GM19324 (cell line): ENCODE measurements around the gene MFAP3L.

Experiments
- ATAC-seq: cut with Tn5 transposase; IDR thresholded peaks from one replicate; pipeline ENCODE4 v1.9.1; 2021; ENCODE audit warnings: mild to moderate bottlenecking, moderate library complexity; ENCODE audit not compliant: unreplicated experiment, low FRiP score

The MFAP3L gene

DNA sequence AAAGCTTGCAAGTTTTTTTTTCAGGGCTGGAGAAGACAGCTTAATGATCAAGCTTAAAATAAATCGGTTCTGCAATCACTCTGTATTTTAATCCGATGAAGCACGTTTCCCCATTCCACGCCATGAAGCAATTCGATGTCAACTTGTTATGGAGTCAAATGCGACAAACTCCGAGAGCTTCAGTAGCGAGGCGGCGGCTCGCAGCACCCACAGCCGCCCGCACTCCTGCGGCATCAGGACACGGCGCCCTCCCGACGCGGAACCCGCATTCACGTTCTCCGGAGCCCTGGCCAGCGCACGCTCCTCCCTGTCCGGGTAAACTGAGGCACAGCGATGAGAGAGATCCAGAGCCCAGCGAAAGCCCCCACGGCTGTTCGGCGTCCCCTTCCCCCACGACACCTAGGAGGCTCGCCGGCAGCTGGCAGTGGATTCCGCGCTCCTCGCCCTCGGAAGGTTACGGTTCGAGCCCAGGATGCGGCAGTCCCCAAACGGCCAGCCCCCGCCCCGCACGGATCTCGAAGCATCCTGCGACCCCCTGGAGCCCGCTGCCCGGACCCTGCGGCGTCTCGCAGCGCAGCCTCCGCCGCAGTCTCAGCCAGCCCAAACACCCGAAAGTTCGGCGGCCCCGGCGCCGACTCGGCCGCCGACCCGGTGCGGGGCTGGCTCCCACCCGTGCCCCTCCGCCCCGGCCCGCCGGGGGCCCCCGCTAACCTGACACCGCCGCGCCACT lies 507 bp downstream of the MFAP3L start:
- no peak for ATAC-seq

DNA sequence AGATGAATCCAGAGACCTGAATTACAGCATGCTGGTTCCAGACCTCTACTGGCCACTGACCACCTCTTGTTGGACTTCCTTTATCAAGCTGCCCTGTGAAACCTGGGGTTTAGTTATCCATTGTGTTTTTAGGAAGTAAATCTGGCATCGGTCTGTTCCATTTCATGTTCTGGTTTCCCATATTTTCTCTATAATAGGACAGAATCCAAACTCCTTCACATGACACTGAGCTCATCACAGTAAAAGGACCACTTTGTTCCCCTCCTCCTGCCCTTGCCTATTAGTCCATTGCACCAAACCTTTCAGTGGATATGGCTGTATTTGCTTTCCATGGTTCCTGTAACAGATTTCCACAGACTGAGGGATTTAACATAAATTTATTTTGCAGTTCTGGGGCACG lies 4.0 kb downstream of the MFAP3L start:
- no peak for ATAC-seq

DNA sequence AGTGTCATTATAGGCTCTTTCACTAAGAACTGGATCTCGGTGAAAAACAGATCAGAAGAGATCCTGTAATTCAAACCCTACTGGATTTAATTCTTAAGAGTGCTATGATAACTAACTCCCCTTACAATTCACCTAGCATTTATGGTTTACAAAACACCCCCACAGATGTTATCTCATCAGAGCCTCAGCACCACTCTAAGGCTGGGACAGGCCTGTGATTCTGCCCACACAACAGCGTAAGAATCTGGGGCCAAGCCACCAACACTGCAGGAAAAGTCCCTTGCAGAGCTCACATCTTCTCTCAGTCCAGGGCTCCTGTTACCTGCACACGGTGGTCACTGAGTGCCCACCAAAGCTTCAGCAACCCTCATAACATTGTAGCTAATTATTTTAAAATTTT lies 8.9 kb downstream of the MFAP3L start:
- no peak for ATAC-seq

DNA sequence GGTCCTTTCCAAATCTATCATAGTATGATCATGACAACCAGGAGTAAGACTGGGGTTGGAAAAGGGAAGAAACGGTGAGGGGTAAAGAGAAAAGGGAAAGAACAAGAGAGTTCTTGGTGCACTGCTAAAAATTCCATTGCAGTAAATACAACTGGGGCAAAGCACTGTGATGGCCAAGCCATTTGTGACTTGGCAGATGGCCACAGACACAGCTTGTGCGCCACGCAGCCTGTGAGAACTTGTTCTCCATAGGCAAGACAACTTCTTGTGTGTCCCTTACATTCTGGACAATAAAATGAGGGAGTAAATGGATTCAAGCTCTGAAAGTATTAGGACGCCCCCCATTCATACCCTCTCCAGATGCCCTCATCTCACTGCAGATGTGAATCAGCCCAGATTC lies 10.9 kb downstream of the MFAP3L start:
- ATAC-seq = no peak

DNA sequence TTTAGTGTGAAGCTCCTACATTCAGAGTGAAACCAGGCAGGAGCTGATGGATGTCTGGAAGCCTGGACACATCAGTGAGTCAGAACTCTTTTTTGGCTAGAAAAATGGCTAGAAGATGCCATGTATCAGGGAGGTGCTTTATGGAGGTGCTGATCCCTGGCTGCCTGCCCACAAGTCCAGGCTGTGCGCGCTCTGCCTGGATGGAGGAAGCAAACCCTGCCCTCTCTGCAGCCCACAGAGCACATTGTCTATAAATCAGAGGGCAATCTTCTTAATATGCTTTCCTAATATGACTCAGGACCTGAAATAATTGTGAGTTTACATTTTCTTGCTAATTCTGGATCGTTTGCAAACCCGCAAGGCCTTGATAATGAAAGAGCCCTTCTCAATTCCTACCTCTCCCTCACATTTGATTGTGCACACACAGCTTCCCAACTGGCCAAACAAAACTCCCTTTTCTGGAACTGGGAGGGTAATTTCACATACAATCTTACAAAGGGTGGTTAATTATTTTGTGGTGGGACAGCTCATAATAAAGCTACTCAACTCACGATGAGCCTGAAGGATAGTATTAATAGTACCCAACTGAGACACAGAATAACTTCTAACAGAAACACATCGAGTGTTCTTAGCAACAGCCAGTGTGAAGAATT lies 11.7 kb downstream of the MFAP3L start:
- no peak for ATAC-seq

DNA sequence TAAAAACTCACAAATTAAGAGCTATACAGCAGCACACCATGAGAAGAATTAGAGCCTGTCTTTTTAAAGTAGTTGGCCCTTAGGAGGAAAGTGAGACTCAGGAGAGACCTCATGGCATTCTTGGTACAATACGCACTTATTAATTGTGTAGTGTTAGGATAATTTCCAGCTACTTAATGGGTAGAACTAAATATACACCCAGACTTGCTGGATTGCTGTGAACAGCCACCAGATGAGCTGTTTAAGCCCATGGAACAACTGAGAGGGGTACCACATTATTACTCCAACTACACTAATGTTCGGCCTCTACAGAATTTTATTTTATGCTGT lies 13.6 kb downstream of the MFAP3L start:
- ATAC-seq = no peak

DNA sequence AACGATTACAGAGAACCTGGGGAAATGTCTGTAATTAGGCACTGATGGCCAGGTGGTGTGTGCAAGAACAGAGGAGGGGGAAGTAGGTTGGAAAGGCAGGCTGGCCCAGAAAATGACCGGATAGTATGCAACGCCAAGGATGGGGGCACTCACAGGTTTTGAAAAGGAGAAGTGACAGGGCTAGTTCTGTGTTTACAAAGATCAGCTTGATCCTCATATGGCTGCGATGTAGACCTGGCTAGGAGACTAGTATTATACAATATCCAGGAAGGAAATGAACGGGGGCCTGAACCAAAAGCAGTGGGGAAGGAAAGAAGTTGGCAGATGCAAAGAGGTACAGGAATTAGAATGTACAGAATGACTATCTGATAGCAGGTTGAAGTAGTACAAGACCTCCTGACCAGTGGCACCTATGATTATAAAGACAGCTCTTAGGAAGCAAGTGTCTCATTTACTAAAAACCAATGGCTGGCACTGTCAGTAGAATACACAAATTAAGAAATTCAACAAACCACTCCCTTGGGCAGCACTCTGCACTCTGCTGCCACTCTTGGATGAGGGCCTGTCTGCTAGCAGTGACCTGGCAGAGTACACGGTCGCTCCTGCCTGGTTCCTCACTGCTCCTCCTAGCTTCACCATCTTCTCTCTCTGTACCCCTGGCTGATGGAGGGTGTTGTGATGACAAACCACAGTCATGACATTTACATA lies 14.1 kb downstream of the MFAP3L start:
- no peak for ATAC-seq

DNA sequence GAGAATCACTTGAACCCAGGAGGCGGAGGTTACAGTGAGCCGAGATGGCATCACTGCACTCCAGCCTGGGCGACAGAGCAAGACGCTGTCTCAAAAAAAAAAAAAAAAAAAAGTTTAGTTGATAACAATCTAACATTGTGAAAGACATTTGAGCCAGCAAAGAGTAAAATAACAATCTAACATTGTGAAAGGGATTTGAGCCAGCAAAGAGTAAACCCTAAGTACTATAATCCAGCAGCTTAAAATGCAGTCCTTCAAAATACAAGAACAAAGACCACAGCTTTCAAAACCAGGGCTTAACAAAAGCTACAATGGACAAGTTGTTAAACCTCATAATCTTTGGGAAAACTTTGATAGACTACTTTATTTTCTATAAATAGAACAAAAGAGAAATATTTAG lies 16.9 kb downstream of the MFAP3L start:
- no peak for ATAC-seq

DNA sequence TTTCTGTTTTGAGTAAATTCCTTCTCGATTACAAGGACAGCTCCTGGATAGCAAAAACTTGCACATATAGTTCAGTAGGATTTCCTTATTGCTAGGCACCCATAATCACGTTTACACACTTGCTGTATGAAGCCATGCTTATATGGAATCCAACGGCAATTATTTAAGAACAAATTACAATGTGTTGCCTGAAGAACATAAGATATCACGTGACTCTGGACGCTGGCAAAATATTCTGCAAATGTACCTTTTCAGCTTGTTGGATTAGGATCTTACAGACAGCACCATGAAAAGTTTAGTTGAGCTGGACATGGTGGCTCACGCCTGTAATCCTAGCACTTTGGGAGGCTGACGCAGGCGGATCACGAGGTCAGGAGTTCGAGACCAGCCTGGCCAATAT lies 17.4 kb downstream of the MFAP3L start:
- ATAC-seq = no peak

DNA sequence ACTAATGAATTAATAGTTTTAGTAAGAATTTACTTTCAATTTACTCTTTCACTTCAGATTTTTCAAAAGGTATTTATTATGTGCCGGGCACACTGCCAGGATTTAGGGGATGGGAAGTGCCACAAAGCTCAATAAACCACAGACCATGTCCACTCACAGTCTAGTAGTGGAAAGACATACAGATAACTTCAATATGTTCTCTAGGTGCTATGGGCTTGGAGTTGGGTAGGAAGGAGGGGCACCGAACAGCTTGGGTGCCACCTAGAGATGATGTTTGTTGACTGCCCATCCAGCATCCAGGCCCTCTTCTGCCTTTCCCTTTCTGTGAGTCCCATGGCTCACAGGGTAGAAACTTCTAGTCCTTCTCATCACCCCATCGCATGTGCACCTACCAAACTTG lies 17.8 kb downstream of the MFAP3L start:
- peak; percentile 54 for ATAC-seq

DNA sequence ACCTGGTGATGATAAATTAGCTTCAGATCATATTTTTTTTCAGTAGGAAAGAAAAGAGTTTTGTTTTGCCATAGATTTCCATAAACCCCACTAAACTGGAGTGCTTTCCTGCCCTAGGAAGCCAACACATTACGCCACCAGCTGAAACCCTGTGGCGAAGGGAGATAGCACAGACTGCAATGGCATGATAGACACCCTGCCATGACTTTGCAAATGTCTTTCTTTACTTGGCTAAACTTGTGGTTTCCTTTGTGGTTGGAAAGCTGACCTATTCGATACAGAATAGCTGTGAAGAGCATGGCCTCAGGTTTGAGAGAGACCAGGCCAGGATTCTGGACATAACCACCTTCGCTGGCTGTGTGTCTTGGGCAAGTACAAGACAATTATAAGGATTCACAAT lies 19.1 kb downstream of the MFAP3L start:
- no peak for ATAC-seq

DNA sequence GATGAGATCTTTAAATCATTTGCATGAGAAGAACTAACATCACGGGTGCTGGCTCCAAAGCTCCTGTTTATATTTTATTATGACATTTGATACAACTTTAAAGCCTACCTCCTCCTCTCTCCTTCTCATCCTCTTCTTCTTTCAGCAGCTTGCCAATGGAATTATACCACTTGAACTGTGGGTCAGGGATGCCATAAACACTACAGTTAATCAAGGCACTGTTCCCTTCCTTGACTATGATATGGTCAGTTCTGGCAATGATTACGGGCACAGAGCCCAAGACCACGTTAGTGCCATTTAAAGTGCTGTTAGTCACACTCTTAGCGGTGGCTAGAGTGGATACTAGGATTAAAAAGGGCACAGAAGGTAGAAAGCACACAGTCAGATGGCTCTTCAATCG lies 20.7 kb downstream of the MFAP3L start:
- no peak for ATAC-seq

DNA sequence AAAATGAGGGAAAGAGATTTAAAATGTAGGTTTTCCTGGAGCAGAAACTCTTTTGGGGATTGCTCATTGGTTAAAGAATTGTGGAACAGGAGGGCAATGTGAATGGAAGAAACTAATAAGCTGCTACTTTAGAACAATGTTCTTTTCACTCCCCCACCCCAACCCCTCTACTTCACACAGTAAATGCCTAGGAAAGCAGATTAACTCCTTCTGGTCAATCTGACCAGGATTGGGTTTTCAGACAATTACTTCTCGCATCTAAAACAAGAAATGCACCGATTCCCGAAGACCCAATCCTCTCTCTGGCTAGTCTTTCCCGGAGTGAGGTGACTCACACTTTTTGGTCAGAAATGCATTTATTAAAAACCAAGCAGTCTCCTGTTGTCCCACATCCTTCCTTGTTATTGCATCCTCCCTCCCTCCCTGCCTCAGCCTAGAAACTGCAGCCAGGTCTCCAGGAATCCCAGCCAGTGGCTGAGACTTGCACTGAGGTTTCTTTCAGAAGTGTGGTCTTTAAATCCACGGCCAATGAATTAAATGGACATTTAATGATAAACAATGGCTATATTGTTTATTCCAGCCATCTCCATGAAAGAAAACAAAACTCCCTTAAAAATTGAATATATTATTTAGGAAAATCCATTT lies 21.4 kb downstream of the MFAP3L start:
- no peak for ATAC-seq

DNA sequence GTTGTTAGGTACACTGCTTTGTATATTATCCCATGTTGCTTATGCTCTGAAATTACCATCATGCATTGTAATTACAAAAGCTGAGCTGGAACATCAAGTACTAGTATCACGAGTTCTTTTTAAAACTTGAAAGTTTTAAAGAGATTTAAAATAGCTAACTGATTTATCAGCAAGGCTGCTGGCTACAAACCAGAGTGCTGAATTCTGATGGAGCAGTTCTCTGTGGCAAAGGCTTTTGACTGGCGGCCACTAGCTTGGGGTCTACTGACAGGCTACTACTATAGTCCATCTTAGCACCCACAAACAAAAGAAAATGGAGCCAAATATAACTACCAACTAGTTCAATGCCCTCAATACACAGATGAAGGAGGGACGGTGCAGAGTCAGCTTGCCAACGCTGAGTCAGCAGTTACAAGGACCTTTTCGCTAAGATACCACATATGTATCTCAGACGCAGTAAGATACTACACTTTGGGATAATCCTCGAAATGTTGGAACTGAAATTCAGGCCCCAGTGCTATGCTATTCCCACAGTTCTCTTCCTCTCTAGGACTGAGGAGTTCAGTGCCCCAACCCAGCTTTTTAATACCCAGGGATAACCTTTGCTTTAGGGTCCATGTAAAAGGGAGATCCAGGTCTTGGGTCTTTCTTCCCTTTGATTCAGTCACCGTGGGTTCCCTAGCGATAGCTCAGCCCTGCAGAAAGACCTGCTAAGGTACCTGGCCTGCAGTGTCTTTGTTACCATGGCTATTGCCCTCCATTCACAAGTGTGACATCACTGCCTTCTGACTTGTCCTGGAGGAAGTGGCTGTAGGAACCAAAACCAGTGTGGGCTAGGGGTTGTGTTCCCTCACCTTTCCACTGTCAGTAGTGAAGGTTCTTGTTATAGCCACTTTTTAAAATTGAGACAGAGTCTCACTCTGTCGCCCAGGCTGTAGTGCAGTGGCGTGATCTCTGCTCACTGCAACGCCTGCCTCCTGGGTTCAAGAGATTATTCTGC lies 22.8 kb downstream of the MFAP3L start:
- ATAC-seq = no peak

DNA sequence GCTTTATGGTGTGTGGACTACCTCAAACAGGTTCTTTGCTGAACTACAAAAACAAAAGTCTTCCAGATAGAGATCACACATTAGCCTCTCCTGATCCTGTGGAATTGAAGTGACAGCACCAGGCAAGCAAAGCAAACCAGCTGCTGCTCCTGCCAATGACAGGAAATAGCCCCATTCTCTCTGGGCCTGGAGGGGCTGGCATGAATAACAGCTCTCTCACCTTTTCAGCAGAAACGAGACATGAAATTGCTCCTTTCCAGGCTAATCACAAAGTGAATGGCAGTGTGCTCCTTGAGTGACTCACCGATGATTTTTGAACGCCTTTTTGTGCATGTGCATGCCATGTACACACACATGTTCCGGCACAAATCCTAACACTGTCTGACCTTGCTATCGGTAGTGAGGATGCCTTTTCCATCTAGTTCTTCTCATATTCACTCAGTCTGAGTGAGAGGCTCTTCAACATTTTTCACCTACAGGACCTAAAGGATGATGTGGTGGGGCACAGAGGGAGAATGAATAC lies 24.4 kb downstream of the MFAP3L start:
- ATAC-seq = no peak

DNA sequence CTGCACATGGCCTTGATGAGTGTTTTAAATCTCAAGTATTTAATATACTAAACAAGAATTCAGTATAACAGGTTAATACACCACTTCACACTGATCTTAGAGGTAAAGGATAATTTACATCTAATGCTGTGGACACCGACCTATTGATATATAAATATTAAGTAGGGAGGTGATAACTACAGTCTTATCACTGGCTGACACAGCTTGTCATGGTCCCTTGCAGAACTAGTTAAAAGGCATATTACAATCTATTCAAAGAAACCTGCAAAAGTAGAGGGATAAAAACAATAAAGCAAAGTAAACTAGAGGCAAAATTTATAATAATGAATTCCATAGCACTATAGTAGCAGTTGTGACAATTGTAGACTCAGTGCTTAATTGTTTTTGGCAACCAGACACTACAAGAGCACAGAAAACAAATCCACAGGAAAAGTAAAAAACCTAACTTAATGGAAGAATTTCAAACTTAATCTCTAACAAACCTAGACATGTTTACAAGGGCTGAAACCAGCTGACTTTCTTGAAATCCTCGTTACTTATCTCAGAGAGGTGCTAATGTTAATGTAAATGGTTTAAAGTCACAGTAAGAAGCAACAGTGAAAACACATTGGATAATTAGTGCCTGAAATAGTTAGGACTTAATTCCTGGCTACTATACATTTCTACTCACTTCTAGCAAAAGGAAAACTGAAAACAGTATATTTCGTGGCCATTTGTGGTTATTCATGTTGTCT lies 25.0 kb downstream of the MFAP3L start:
- ATAC-seq = no peak

DNA sequence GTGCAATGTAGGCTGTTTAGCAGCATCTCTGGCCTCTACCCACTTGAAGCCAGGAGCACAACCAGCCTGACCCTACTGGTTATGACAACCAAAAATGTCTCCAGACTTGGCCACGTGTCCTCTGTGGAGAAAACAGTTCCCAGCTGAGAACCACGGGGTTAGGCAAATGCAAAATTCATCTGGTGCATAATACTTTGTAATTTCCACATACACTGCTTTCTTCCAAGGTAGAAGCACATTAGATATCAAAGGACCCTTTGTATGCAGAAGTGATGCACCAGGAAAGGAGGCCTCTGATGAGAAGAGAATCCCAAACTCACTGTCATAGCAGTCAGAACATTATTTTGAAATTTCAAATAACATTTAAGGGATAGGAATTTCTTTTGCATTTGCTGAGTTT lies 26.3 kb downstream of the MFAP3L start:
- ATAC-seq = no peak

DNA sequence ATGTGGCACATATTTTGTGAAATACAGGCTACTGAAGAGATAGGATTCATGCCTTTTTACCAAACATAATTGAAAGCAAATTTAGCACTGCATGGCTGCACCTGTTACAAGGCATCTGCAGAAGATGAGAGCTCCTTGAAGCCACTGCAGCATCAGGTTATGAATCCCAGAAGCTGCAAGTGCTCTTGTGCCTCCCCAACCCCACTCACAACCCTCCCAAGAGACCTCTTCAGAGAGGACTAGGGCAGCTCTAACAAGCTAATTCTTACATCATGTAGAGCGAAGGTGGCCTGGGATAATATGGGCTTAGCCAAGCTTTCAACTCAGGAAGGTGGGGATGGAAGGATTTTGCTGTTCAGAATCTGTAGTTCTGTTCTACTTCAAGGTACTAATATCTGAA lies 27.2 kb downstream of the MFAP3L start:
- ATAC-seq = no peak
